ENCODE measurements around the gene PPP1R3E.

Gene PPP1R3E

GRCh38 chr14:23248601-23249000 is 54.1 kb downstream of the PPP1R3E start:
- Histone ChIP-seq H3K4me3 (ENCODE audit: low read length) (no peak overlapping the region), H3K27me3 (ENCODE audit: control insufficient read depth, insufficient read depth, low read length) (peaks cover 3% of the 10 kb centered on the region), H3K36me3 (ENCODE audit: control insufficient read depth, insufficient read depth, low read length) (no peaks in the 10 kb centered on the region), H3K9ac (ENCODE audit: low read length) (no peak overlapping the region), H3K4me1 (ENCODE audit: control insufficient read depth, insufficient read depth, low read length) (peaks cover 4% of the 10 kb centered on the region), H3K9me3 (ENCODE audit: control insufficient read depth, low read length) (no peaks in the 10 kb centered on the region)

Data from mucosa of stomach (tissue), 1 donor.